ENCODE measurements around the gene FAM13A.

FAM13A gene

DNA sequence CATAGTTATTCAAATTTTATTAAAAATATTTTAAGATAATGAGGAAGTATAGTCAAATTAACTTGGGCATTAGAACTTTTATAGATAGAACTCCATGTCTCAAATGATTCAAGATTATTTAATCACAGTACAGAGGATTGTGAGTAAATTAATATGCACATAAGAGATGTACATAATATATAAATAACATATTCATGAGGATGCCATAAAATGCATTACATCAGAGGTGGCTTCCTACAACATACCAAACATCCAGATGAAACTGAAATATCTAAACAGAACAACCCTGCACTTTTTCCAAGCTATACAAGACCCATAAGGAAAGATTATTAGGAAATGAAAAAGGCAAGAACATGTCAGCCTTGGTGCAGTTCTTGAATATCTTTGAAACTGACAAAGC lies 268.1 kb downstream of the FAM13A start:
- no peak for DNase-seq (ENCODE audit: low read depth in 1 of 2, low spot score in 1 of 2)

DNA sequence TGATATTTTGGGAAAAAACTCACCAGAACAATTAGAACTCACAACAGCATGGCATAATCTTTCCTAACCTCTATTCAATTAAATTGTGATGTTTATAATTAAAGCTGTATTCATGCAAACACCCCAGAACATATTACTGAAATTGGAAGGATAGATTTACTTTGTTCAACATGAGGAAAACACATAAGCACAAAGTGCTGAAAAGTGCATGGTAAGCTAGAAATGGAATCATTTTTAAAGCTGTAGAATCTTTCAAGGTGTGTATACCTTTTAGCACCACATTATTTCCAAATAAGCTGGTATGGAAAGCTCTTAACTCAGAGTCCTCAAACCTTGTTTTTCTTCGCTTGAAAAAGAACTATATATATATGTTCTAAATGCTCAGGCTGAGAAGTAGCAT lies 268.6 kb downstream of the FAM13A start:
- DNase-seq (ENCODE audit: low read depth in 1 of 2, low spot score in 1 of 2), result no peak

DNA sequence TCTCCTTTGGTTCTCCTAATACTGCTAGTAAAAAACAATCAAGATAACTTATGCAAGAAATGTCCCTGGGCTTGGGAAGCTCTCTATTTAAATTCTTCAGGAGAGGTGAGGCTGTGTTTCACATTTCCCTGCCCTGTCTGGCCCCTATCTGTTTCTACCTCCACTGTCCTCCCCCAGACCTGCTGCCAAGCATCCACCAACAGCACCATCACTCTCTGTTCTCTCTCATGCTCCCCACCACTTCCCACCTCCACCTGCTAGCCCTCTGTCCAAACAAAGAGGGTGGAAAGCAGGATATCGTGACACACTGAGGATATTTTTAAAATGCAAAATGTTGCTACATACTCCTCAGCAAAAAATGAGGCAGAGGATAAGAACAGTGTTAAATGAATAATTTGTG lies 271.0 kb downstream of the FAM13A start:
- no peak for DNase-seq (ENCODE audit: low read depth in 1 of 2, low spot score in 1 of 2)

DNA sequence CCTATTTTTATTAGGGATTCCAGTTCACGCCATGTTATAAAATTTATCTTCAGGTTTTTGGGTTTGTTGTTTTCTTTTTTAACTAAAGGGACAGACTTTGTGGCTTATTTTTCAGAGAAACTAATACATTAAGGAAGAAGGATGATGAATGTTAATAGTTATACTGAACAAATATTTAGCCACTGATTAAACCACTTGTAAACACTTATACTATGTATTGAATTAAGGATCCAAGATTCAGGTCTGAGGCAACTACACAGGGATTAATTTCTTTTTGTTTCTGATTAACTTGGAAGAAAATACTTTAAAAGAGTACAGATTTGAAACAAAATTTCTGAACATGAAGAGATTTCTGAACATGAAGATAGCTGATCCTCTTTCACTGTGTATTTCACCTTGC lies 276.6 kb downstream of the FAM13A start:
- DNase-seq (ENCODE audit: low read depth in 1 of 2, low spot score in 1 of 2), result no peak

DNA sequence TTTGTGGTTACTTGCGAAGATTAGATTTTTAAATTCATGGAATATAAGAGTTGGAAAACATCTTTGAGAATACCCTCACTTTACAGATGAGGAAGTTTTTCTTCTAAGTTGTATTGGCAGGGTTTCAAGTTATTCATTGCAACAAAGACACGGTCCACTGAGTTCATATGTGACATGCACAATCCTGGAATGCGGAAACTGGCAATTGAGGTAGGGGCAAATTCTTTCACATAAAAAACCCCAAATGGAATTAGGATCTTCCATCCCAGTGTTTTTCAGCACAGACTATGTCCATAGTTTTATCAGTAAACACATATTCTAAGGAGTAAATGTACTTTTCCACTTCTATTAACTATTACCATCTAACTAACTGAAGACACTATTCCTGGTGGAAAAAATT lies 277.6 kb downstream of the FAM13A start:
- DNase-seq (ENCODE audit: low read depth in 1 of 2, low spot score in 1 of 2), result no peak

DNA sequence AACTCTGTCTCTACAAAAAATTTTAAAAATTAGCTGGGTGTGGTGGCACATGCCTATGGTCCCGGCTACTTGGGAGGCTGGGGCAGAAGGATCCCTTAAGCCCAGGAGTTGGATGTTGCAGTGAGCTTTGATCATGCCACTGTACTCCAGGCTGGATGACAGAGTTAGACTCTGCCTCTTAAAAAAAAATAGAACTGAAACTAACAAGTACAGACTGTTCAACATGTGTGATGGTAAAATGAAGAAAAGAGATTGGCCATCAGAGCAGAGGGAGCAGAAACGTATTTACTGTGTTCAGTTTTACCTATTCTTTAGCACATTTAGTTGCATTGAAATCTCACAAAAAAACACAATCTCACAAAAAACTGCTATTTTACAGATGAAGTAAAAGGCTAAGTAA lies 281.5 kb downstream of the FAM13A start:
- no peak for DNase-seq (ENCODE audit: low read depth in 1 of 2, low spot score in 1 of 2)

DNA sequence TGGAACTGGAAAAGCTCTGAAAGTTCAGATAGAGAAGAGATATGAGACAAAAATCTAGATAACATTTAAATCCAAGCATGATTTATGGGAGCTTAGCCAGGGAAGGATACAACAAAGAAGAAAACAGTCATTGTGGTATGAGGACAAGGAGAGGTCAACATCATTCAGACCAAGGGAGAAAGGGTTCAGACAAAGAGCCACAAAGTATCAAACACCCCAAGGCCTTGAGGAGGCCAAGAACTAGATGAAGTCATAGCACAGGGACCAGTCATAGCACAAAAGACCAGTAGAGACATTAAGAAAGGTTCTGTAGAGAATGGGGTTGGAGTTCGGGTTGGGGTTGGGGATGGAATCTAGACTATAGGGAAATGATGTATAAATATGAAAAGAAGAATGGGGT lies 282.0 kb downstream of the FAM13A start:
- DNase-seq (ENCODE audit: low read depth in 1 of 2, low spot score in 1 of 2), result no peak

DNA sequence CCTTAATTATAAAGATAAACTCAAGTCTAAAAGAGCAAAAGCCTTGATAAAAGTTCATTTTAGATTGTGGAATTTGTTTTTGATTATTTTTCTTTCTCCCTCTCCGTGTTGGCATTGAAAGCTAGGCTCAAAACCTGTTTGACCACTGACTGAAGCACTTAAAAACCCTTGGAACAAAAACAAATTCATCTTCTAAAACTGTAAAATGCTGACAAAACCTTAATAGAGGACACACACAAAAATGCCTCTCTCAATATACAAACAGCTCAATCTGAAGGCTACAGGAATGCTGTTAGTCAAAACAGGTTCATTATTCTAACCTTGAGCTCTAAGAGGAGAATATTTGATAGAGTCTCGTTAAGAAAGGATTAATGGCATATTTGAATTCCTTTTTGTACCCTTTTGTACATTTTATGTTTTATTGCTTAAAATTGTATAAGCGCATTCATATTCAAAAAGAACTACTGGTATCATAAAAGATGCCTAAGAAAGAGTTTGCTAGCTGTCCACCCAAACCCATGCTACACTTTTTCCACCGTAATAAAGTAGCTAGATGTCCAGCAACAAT lies 285.0 kb downstream of the FAM13A start:
- DNase-seq (ENCODE audit: low read depth in 1 of 2, low spot score in 1 of 2), result no peak

DNA sequence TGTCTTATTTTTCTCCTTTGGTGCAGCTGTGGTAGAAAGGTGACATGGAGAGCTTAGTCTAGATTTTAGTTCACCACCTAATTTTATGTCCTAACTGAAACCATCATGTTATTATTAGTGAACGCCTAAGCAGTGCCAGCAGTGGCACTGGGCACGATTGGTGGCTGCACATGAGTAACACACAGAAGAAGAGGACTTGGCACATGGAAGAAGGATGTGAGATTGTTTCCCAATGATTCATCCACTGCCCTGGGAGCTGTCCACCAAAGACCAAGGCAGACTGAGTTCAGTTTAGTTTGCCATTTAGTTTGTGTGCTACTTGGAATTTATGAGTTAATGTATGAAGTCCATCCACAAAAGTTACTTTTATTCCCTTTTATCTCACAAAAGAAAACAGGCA lies 291.3 kb downstream of the FAM13A start:
- no peak for DNase-seq (ENCODE audit: low read depth in 1 of 2, low spot score in 1 of 2)

DNA sequence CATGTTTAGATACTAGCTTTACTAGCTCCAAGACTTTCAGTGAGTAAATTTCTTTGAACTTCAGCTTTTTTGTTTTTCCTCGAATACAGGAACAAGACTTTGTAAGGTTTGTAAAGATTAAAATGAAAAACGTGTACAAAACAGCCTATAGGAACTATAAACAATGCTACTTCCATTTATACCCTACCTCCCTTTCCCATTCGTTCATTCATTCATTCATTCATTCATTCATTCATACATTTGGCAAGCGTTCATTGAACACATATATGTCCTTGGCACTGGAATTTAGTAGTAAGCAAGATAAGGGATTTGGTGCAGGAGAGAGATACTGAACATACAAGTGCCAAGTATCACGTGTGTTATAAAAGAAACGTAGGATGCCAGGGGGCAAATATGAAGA lies 293.9 kb downstream of the FAM13A start:
- no peak for DNase-seq (ENCODE audit: low read depth in 1 of 2, low spot score in 1 of 2)

DNA sequence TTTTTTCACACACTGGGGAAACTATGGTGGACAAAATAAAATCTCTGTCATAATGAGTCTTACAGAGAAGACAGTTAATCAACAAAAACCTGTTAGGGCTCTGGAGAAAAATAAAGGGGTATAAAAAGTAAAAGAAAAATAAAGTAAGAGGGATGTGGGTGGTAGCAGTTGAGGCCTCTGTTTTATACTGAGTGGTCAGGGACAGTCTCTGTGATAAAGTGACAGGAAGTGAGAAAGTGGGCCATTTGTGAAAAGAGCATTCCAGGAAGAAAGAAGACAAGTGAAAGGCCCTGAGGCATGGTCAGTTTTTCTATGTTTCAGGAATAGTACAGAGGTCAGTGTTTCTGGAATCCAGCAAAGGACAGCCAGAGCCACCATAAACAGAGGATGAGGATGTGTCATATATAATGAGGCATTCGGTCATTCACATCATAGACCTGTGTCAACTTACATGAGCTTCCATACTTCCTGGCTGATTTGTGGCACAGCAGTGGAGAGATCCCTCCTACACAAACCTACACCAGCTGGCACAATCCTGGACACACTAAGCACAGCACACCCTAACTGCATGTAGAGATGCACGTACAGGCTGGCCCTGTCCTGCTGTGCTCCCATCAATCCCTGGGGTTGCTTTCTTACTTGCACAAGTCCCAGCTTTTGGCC lies 295.0 kb downstream of the FAM13A start:
- DNase-seq (ENCODE audit: low read depth in 1 of 2, low spot score in 1 of 2), result no peak

DNA sequence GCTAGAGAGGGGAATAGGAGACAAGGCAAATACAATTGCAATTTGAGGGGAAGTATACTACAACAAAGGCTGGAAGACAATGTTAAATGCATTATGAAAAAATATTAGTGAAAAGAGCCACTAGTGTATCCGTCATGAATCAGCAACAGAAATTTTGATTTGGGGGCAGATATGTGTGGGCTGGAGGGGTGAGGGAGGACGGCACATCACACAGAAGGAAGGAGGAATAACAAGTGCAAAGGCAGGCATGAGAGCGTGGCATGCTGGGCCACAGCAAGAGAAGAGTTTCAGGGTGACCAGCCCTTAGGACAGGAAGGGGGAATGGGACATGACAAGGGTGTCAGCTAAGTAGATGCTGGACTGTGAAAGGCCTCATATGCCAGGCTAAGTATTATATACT lies 295.6 kb downstream of the FAM13A start:
- DNase-seq (ENCODE audit: low read depth in 1 of 2, low spot score in 1 of 2), result no peak

DNA sequence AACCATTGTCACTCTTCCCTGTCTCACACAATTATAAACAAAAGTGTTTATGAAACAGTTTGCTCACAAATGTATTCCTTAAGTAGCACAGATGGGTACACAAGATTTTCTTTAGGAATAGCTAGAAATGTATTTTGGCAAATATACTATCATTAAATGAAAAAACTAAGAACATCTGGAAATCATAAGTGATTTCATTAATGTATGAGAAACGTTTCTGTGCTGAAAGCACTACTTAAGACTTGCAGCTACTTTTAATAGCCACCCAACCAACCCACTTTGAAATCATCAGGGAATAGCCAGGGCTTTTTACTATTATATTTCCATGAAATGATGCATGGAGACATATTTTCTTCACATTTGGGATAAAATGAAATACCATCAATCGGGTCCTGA lies 297.1 kb downstream of the FAM13A start:
- DNase-seq (ENCODE audit: low read depth in 1 of 2, low spot score in 1 of 2), result no peak

DNA sequence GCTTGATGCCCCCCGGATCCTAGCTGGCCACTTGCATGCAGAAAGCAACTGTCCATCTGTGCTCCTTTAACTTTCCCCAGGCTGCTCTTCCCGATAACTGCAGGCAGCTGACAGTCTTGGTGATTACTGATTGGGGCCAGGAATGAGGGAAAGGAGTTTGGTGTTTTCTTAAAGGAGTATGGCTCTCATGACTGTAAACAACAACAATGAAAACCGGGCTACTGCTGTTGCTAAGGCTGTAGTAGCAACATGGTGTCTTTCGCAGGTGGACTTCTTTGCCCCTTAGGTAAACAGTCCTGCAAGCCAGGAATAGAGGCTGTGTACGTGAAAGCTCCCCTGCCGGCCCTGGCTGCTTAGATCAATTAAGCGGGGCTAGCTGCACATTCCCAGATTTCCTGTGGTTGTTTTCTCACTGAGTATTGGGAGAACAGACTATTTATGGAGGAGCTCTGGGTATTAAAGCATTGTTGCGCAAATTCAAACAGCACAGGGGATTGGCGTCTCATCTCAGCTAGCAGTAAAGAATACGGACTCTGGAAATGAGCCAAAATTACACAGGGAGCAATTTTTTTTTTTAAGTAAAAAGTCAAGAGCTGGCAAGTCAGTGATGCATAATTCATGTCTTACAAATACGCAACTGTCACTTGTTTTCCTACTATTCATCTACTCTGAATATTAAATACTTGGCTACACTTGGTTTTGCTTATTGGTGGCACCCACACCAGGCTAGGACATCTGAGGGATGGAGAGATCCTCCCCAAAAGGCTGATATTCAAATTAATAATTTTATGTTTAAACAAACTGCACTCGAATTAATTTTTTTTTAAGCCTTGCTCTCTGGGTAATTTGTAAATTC lies 297.7 kb downstream of the FAM13A start:
- DNase-seq (ENCODE audit: low read depth in 1 of 2, low spot score in 1 of 2), result no peak

DNA sequence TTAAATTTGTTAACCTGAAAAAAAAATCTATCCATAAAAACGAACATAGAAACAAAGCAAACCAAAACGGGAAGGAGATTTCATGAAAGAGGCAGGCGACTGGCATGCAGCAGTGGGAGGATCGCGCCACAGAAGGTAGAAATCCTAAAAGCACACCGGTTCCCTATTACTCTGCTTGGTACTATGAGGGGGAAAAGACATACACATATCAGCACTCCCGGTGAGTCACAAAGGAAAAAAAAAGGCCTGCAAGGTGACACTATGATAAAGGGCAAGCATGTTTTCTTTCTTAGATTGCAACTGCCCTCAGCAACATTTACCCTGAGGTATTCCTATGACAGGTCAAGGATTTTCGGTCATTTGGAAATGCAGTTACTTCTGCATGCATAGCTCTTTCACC lies 298.7 kb downstream of the FAM13A start:
- DNase-seq (ENCODE audit: low read depth in 1 of 2, low spot score in 1 of 2), result no peak

DNA sequence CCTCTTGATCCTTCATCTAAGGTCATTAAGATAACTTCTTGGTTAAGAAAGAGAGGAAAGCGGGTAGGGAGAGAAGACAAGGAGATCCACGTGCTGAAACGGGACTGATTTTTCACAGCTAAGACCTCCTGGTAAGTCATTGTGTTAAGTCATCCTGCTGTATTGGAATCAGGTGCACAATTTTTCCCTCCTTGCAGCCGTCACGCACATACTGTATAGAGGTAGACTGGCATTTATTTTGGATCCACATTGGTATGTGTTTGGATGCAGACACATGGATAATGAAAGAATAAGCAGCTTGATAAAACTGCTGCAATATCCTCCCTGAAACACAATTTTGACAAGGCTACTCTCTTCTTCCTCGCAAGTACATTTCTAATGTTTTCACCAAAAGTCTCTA lies 299.2 kb downstream of the FAM13A start:
- DNase-seq (ENCODE audit: low read depth in 1 of 2, low spot score in 1 of 2), result no peak

DNA sequence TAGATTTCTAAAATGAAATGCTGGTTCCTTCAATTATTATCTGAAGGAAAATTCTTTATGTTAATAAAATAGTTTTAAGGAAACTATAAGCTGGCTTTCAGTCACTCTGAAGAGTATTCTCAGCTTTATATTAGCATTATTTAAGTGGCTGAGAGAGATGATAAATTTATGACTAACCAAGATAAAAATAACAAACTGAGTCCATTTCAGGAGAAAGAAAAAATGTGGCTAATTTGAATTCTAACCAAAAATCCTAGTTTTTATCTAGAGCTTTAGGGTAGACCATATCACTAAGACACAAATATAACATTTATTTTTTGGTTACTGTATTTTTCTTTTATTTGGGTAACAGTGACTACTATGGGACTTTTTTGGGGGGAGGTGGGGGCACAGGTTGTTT lies 299.9 kb downstream of the FAM13A start:
- no peak for DNase-seq (ENCODE audit: low read depth in 1 of 2, low spot score in 1 of 2)

DNA sequence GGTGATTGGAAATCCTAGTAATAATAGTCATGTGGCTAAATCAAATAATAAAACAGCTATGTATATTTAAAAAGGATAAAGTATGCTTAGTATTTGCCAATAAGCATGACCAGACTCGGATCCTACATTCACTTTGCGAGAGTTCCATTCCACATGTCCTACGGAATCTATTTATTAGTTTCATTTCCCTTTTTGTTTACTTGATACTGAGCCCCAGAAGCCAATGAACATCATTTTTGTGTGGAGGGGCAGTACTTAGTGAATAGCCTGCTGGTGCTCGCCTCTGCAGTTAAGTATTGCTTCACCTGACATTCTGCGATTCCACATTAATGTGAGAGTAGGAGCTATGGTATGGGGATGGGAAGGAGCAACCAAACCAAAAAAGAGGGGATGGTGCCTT lies 300.8 kb downstream of the FAM13A start:
- no peak for DNase-seq (ENCODE audit: low read depth in 1 of 2, low spot score in 1 of 2)

DNA sequence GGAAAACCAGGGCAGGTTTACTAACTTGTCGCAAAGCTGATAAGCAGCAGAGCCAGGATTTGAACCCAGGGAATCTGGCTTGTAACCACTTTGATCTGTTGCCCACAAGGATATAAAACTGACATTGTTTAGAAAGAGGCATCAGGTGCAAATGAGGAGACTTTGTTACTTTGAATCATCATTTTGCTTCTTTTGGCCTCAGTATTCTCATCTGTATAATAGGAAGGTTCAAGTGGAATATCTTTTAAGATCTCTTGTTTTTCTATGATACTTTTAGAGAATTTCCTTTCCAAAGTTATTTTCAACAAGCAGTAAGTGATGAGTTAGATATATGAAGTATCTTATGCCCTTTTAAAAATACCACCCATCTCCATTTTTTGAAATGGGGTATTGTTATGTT lies 301.5 kb downstream of the FAM13A start:
- DNase-seq (ENCODE audit: low read depth in 1 of 2, low spot score in 1 of 2), result no peak

DNA sequence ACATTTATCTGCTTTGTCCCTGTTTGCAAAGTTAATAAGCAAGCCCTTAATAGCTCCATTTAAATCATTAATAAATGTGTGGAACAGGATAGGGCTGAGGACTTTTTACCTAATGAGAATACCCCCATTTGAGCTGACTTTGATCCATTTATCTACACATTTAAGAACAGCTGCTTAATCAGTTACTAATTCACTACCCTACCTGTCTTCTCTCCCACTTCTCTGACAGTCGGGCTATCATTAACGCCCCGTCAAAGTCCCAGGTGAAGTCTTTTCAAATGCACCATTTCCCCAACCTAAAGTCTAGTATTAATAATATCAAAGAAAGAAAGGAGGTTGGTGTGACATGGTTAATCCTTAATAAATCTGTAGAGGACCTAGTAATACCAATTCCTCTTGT lies 302.2 kb downstream of the FAM13A start:
- no peak for DNase-seq (ENCODE audit: low read depth in 1 of 2, low spot score in 1 of 2)

DNA sequence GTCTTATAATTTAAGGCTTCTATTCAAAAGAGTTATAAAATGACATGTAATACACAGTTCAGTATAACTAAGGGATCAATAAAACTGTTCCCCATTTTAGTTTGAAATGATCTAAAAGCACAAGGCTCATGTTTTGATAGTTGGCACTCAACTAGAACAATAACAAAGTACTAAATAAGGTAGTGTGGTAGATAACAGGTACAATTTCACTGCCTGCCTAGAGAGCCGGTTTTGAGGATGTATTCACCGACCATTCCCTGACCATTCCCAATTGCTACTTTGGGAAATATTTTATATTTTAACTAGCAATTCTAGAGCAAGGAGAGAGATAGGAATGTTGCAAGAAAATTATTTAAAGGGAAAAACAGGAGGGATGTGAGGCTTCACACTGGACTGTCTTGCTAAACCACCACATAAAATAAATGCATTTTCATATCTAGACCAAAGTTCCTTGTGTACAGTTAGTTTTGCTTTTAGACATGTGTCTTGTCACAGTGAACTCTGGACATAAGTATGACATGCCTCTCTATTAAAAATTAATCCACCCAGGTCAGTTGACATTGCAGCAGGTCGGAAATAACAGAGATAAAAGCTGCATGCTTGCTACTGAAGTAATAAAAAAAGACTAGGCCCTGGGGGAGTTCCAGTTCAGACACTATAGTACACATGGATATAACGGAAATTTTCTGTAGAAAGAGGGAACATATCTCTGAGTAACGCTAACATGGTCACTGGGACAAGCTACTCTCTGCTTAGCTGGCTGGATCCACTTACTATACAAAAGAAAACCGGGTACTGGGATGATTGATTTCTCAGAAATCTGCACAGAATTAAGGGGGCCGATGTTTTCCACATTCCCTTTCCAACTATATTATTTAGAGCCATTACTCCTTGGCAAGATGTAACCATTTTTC lies 303.1 kb downstream of the FAM13A start:
- DNase-seq (ENCODE audit: low read depth in 1 of 2, low spot score in 1 of 2), result no peak

DNA sequence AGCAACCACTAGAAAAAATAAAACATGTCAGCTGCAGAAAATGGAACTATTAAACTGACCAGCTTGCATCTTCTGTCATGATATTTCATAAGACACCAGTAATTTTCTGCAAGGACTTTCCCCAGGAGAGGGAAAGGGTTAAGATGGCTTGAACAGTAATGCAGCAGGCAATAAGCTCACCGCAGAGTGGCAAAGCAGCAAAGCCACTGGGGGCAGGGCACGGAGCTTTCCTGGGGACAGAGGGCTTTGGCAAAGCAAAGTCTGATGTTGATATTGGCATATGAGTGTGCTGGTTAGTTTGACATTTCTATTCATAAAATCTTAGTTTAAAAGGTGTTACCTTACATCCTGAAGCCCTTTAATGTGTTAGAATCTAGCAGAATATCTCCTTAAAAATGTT lies 304.2 kb downstream of the FAM13A start:
- DNase-seq (ENCODE audit: low read depth in 1 of 2, low spot score in 1 of 2), result no peak
